Liver (tissue), 3 donors: ENCODE measurements around the gene LNX1.
"Not testable (repeated sequence)": the region's sequence is repeated elsewhere in the genome, so short reads cannot be mapped to it uniquely, and the experiment has no call there.

Source experiments
- FOXA1 ChIP-seq: IDR thresholded peaks from 2 replicates; pipeline ENCODE4 v1.6.1; 2016; ENCODE audit warnings: antibody characterized with exemption
- HNF4A ChIP-seq, 2 donors: conservative IDR thresholded peaks; 2 replicates each; pipeline ENCODE4 v1.6.1; 2016; ENCODE audit warnings: antibody characterized with exemption in 2 of 2, mild to moderate bottlenecking in 2 of 2
- JUND ChIP-seq, 2 donors: IDR thresholded peaks; 2 replicates each; pipeline ENCODE4 v1.6.1; 2016; ENCODE audit warnings: antibody characterized with exemption in 2 of 2
- NR2F2 ChIP-seq: IDR thresholded peaks from 2 replicates; pipeline ENCODE4 v1.6.1; 2016; ENCODE audit warnings: antibody characterized with exemption
- RAD21 ChIP-seq, 2 donors: IDR thresholded peaks; 2 replicates each; pipeline ENCODE4 v1.6.1; 2016; ENCODE audit warnings: antibody characterized with exemption in 2 of 2, mild to moderate bottlenecking in 2 of 2
- SP1 ChIP-seq: IDR thresholded peaks from 2 replicates; pipeline ENCODE4 v1.6.1; 2018; ENCODE audit warnings: antibody characterized with exemption, mild to moderate bottlenecking
- TAF1 ChIP-seq: conservative IDR thresholded peaks from 2 replicates; pipeline ENCODE4 v1.6.1; 2016; ENCODE audit warnings: antibody characterized with exemption, mild to moderate bottlenecking
- YY1 ChIP-seq: IDR thresholded peaks from 2 replicates; pipeline ENCODE4 v1.6.1; 2016; ENCODE audit warnings: antibody characterized with exemption, mild to moderate bottlenecking
- ZBTB33 ChIP-seq: IDR thresholded peaks from 2 replicates; pipeline ENCODE4 v1.6.1; 2016; ENCODE audit warnings: antibody characterized with exemption
- TF ChIP-seq, protein P1 (sequence below): fragments of 150-350 bp; IDR thresholded peaks from 2 replicates; pipeline ENCODE4 v1.5.1; 2017; ENCODE audit warnings: improper control_type of control experiment, low read depth, low read length; ENCODE audit not compliant: missing input control
- TF ChIP-seq, protein P2 (sequence below): IDR thresholded peaks from 2 replicates; pipeline ENCODE4 v1.6.1; 2016; ENCODE audit warnings: antibody characterized with exemption, mild to moderate bottlenecking
- TF ChIP-seq, protein P3 (sequence below): IDR thresholded peaks from 2 replicates; pipeline ENCODE4 v1.6.1; 2016; ENCODE audit warnings: antibody characterized with exemption
- donor health status: healthy.
- donor health status: healthy.

DNA sequence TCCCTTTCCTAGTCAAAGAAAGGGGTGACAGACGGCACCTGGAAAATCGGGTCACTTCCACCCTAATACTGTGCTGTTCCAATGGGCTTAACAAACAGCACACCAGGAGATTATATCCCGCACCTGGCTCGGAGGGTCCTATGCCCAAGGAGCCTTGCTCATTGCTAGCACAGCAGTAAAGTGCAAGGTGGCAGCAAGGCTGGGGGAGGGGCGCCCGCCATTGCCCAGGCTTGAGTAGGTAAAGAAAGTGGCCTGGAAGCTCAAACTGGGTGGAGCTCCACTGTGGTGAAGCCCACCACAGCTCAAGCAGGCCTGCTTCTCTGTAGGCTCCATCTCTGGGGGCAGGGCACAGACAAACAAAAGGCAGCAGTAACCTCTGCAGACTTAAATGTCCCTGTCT is 124.7 kb downstream of the LNX1 start:
- TF ChIP-seq, protein P1, sequence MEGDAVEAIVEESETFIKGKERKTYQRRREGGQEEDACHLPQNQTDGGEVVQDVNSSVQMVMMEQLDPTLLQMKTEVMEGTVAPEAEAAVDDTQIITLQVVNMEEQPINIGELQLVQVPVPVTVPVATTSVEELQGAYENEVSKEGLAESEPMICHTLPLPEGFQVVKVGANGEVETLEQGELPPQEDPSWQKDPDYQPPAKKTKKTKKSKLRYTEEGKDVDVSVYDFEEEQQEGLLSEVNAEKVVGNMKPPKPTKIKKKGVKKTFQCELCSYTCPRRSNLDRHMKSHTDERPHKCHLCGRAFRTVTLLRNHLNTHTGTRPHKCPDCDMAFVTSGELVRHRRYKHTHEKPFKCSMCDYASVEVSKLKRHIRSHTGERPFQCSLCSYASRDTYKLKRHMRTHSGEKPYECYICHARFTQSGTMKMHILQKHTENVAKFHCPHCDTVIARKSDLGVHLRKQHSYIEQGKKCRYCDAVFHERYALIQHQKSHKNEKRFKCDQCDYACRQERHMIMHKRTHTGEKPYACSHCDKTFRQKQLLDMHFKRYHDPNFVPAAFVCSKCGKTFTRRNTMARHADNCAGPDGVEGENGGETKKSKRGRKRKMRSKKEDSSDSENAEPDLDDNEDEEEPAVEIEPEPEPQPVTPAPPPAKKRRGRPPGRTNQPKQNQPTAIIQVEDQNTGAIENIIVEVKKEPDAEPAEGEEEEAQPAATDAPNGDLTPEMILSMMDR = not testable (repeated sequence)
- TF ChIP-seq, protein P2, sequence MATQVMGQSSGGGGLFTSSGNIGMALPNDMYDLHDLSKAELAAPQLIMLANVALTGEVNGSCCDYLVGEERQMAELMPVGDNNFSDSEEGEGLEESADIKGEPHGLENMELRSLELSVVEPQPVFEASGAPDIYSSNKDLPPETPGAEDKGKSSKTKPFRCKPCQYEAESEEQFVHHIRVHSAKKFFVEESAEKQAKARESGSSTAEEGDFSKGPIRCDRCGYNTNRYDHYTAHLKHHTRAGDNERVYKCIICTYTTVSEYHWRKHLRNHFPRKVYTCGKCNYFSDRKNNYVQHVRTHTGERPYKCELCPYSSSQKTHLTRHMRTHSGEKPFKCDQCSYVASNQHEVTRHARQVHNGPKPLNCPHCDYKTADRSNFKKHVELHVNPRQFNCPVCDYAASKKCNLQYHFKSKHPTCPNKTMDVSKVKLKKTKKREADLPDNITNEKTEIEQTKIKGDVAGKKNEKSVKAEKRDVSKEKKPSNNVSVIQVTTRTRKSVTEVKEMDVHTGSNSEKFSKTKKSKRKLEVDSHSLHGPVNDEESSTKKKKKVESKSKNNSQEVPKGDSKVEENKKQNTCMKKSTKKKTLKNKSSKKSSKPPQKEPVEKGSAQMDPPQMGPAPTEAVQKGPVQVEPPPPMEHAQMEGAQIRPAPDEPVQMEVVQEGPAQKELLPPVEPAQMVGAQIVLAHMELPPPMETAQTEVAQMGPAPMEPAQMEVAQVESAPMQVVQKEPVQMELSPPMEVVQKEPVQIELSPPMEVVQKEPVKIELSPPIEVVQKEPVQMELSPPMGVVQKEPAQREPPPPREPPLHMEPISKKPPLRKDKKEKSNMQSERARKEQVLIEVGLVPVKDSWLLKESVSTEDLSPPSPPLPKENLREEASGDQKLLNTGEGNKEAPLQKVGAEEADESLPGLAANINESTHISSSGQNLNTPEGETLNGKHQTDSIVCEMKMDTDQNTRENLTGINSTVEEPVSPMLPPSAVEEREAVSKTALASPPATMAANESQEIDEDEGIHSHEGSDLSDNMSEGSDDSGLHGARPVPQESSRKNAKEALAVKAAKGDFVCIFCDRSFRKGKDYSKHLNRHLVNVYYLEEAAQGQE = not testable (repeated sequence)
- not testable (repeated sequence) for TF ChIP-seq RAD21 (IDR thresholded peaks at IDR 0.05); YY1; ZBTB33; TAF1; SP1; JUND (IDR thresholded peaks at IDR 0.05); NR2F2; HNF4A (conservative IDR thresholded peaks at IDR 0.05); FOXA1
- TF ChIP-seq, protein P3, sequence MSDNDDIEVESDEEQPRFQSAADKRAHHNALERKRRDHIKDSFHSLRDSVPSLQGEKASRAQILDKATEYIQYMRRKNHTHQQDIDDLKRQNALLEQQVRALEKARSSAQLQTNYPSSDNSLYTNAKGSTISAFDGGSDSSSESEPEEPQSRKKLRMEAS = not testable (repeated sequence)
